H1 (cell line): Measurements from ENCODE around the gene AAK1. TPM values are rescaled to one million over a fixed set of nuclear protein-coding genes. Genes with fewer than 3 reads are reported as not detected.

Experiments used
- CTBP2 ChIP-seq: IDR thresholded peaks from 2 replicates; pipeline ENCODE4 v1.7.0; 2011; ENCODE audit warnings: borderline replicate concordance, mild to moderate bottlenecking, moderate library complexity, mixed read lengths, low read length; ENCODE audit not compliant: insufficient read depth, insufficient read length
- HDAC2 ChIP-seq, 2 experiments: fragments of 300-600 bp in 1 of 2; sonication (generic) in 1 of 2; IDR thresholded peaks; 2 replicates each; pipeline ENCODE4 v1.6.1; 2011 to 2012; ENCODE audit warnings: low read depth in 2 of 2, low read length in 2 of 2, mild to moderate bottlenecking in 2 of 2, moderate library complexity in 2 of 2, borderline replicate concordance in 1 of 2, inconsistent platforms in 1 of 2
- HDAC6 ChIP-seq: IDR thresholded peaks from one replicate; pipeline ENCODE4 v1.7.1; 2012; ENCODE audit warnings: low read depth, mild to moderate bottlenecking, inconsistent platforms, low read length, moderate library complexity
- MAX ChIP-seq: IDR thresholded peaks from 2 replicates; pipeline ENCODE4 v1.6.1; 2012; ENCODE audit warnings: inconsistent platforms
- POLR2AphosphoS5 ChIP-seq: IDR thresholded peaks from 2 replicates; pipeline ENCODE4 v1.6.1; 2011; ENCODE audit warnings: low read depth, low read length
- SIN3A ChIP-seq, 2 experiments: IDR thresholded peaks in 1 of 2; conservative IDR thresholded peaks in 1 of 2; 2 replicates each; pipeline ENCODE4 v1.6.1; 2011 to 2012; ENCODE audit warnings: low read length in 2 of 2, improper control_type of control experiment in 1 of 2, low read depth in 1 of 2, mild to moderate bottlenecking in 1 of 2
- TCF12 ChIP-seq: IDR thresholded peaks from 2 replicates; pipeline ENCODE4 v1.6.1; 2011; ENCODE audit warnings: low read depth, mild to moderate bottlenecking, low read length
- polyA plus RNA-seq, 7 experiments: library from polyadenylated mRNA; depleted of rRNA in 3 of 7; stranded (reverse) in 5 of 7; unstranded in 2 of 7; fragments of >200 nt in 5 of 7; fragments of 200-250 nt in 2 of 7; gene quantifications; 1 replicate in 5 of 7; 2 replicates in 1 of 7; 4 replicates in 1 of 7; pipeline versions ENCODE4 v1.2.1 to v1.2.3, GENCODE V29; 2011 to 2013; ENCODE audit warnings: missing spikeins in 2 of 7, mixed read lengths in 2 of 7
- total RNA-seq: library from RNA; stranded (reverse); fragmentation: NEBNext Ultra II Directional; extraction: Animal tissue kit (Norgen Biotek cat#: 25700); gene quantifications from 2 replicates; pipeline ENCODE4 v1.2.1, GENCODE V29; 2021

The AAK1 gene
- total and polyA plus RNA-seq, 2 of the 8 experiments (the other 6 are each of a cell fraction or from before 2014, with no cell fraction given) = 10.0 to 40.5 TPM

GRCh38 chr2:69510204-69510603, 133.3 kb downstream of the AAK1 start (continued):
- no peak for TF ChIP-seq SIN3A (conservative IDR thresholded peaks at IDR 0.05 in 1 of 2, IDR thresholded peaks at IDR 0.05 in 1 of 2; ENCODE audit: low read depth in 1 of 2, low read length in 2 of 2)
- no peak for TF ChIP-seq HDAC6
- no peak for TF ChIP-seq POLR2AphosphoS5
- no peak for TF ChIP-seq MAX
- TF ChIP-seq CTBP2 = no peak
- TF ChIP-seq TCF12 = no peak
- TF ChIP-seq HDAC2 (IDR thresholded peaks at IDR 0.05; ENCODE audit: borderline replicate concordance in 1 of 2, low read depth in 2 of 2, low read length in 2 of 2) = no peak
